Neuronal stem cell (in vitro differentiated cells): ENCODE measurements around the gene TTBK1.

Source experiments
- DNase-seq: peaks from one replicate; pipeline ENCODE4 v3.0.0-alpha.2; 2013; ENCODE audit warnings: low spot score
- H2AFZ ChIP-seq: one replicate; pipeline ENCODE4 v1.6.1; 2013; ENCODE audit warnings: mild to moderate bottlenecking, low read length, inconsistent platforms
- H2AK5ac ChIP-seq: 2 replicates; pipeline ENCODE4 v1.6.1; 2013; ENCODE audit warnings: low read depth, mild to moderate bottlenecking, inconsistent platforms, low read length, moderate library complexity, mixed read lengths
- H2BK120ac ChIP-seq: 2 replicates; pipeline ENCODE4 v1.6.1; 2013; ENCODE audit warnings: low read depth, mild to moderate bottlenecking, inconsistent platforms, low read length, moderate library complexity, mixed read lengths
- H2BK12ac ChIP-seq: one replicate; pipeline ENCODE4 v1.6.1; 2013; ENCODE audit warnings: low read length, inconsistent platforms
- H2BK15ac ChIP-seq: 2 replicates; pipeline ENCODE4 v1.6.1; 2013; ENCODE audit warnings: mild to moderate bottlenecking, low read length, inconsistent platforms, mixed read lengths
- H2BK5ac ChIP-seq: one replicate; pipeline ENCODE4 v1.6.1; 2013; ENCODE audit warnings: inconsistent platforms, mild to moderate bottlenecking, low read length, moderate library complexity
- H3K14ac ChIP-seq: one replicate; pipeline ENCODE4 v1.6.1; 2013; ENCODE audit warnings: low read length, inconsistent platforms
- H3K18ac ChIP-seq: 2 replicates; pipeline ENCODE4 v1.6.1; 2013; ENCODE audit warnings: low read length, inconsistent platforms
- H3K23ac ChIP-seq: 2 replicates; pipeline ENCODE4 v1.6.1; 2013; ENCODE audit warnings: low read depth, mild to moderate bottlenecking, mixed read lengths, low read length, inconsistent platforms; ENCODE audit not compliant: poor library complexity
- H3K27ac ChIP-seq: replicated peaks from 3 replicates; pipeline ENCODE4 v1.5.1; 2013; ENCODE audit warnings: low read length, inconsistent platforms
- H3K27me3 ChIP-seq, 3 experiments: 2 replicates each; pipeline ENCODE4 v1.6.1; 2013; ENCODE audit warnings: low read length in 3 of 3, mild to moderate bottlenecking in 2 of 3, inconsistent platforms in 1 of 3, low read depth in 1 of 3, mixed read lengths in 1 of 3, moderate library complexity in 1 of 3; ENCODE audit not compliant: control insufficient read depth in 3 of 3, insufficient read depth in 3 of 3
- H3K36me3 ChIP-seq, 2 donors: replicated peaks in 1 of 2; 2 replicates each; pipeline ENCODE4 v1.6.1; 2013; ENCODE audit warnings: low read length in 2 of 2; ENCODE audit not compliant: control insufficient read depth in 2 of 2, insufficient read depth in 2 of 2
- H3K4ac ChIP-seq: 2 replicates; pipeline ENCODE4 v1.6.1; 2013; ENCODE audit warnings: inconsistent platforms, mild to moderate bottlenecking, low read length, moderate library complexity
- H3K4me1 ChIP-seq, 2 donors: 1 replicate in 1 of 2; 2 replicates in 1 of 2; pipeline ENCODE4 v1.6.1; 2013; ENCODE audit warnings: low read length in 2 of 2, low read depth in 1 of 2; ENCODE audit not compliant: control insufficient read depth in 2 of 2, insufficient read depth in 1 of 2
- H3K4me2 ChIP-seq: one replicate; pipeline ENCODE4 v1.6.1; 2013; ENCODE audit warnings: mild to moderate bottlenecking, low read length, inconsistent platforms; ENCODE audit not compliant: insufficient read depth, poor library complexity, severe bottlenecking
- H3K4me3 ChIP-seq, 2 donors: 2 replicates each; pipeline ENCODE4 v1.5.1; 2013; ENCODE audit warnings: low read length in 2 of 2, mild to moderate bottlenecking in 2 of 2, inconsistent platforms in 1 of 2, moderate library complexity in 1 of 2
- H3K79me1 ChIP-seq: one replicate; pipeline ENCODE4 v1.6.1; 2013; ENCODE audit warnings: low read depth, mild to moderate bottlenecking, inconsistent platforms, low read length, moderate library complexity
- H3K9ac ChIP-seq: one replicate; pipeline ENCODE4 v1.6.1; 2013; ENCODE audit warnings: mild to moderate bottlenecking, low read depth, low read length, inconsistent platforms; ENCODE audit not compliant: poor library complexity
- H3K9me3 ChIP-seq, 2 donors: replicated peaks in 1 of 2; 2 replicates each; pipeline versions ENCODE3 to v1.6.1; 2013; ENCODE audit warnings: low read length in 2 of 2, mild to moderate bottlenecking in 2 of 2, inconsistent platforms in 1 of 2, low read depth in 1 of 2, mixed read lengths in 1 of 2, moderate library complexity in 1 of 2; ENCODE audit not compliant: control insufficient read depth in 2 of 2, insufficient read depth in 1 of 2
- H4K8ac ChIP-seq: one replicate; pipeline ENCODE4 v1.6.1; 2013; ENCODE audit warnings: low read depth, mild to moderate bottlenecking, inconsistent platforms, low read length, moderate library complexity
- H4K91ac ChIP-seq: one replicate; pipeline ENCODE4 v1.6.1; 2013; ENCODE audit warnings: low read length, low read depth, mild to moderate bottlenecking, inconsistent platforms; ENCODE audit not compliant: poor library complexity
- WGBS, 2 donors: extraction: QIAGEN DNeasy Blood & Tissue Kit; methylation state at CpG; one replicate each; pipeline ENCODE4 v1.1.7; 2013; ENCODE audit warnings: missing lambda C conversion rate in 2 of 2, mixed read lengths in 1 of 2; ENCODE audit not compliant: insufficient read length in 2 of 2, insufficient replicate concordance in 1 of 2; ENCODE audit errors: extremely low coverage in 2 of 2; 5-methylcytosine and 5-hydroxymethylcytosine counted together

The TTBK1 gene

DNA sequence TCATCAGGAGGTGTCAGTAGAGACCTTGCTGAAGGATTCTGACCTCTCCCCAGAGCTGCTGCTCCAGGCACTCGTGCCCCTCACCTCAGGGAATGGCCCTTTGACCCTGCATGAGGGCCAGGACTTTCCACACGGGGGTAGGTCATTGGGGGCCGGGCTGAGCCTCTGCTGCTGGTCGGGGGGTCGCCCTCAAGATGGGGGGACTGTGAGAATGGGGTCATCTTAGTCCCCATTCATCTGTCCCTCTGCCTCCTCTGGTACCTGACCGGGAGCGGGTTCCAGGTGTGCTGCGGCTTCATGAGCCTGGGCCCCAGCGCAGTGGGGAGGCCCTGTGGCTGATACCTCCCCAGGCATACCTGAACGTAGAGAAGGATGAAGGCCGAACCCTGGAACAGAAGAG, 29.9 kb upstream of the TTBK1 start:
- WGBS, 2 donors, result no CpG with 5 or more reads among the region's 11 CpGs
- H4K8ac ChIP-seq, result no peak overlapping the region
- no peak overlapping the region for H4K91ac ChIP-seq

DNA sequence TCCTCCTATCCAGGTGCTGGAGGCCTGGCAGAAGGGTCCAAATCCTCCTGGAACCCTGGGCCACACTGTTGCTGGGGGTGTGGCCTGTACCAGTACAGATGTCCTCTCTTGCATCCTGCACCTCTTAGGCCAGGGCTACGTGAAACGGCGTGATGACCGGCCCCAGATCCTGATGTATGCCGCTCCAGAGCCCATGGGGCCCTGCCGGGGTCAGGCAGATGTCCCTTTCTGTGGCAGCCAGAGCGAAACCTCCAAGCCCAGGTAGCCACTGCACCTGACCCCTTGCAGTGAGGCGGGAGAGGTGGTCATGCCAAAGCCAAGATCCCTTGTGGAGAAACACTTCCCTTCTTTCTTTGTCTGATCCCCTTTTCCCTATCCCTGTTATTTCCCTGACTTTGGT, 28.2 kb upstream of the TTBK1 start:
- no CpG with 5 or more reads among the region's 8 CpGs for WGBS, 2 donors
- H3K9ac ChIP-seq, result no peak overlapping the region
- no peak overlapping the region for H2BK5ac ChIP-seq
- H4K91ac ChIP-seq, result no peak overlapping the region
- H3K18ac ChIP-seq, result no peak overlapping the region
- H3K4me2 ChIP-seq, result no peak overlapping the region
- no peak overlapping the region for H4K8ac ChIP-seq
- no peaks in the 10 kb centered on the region for H3K27me3 ChIP-seq
- no peak overlapping the region for H2AK5ac ChIP-seq
- H3K4me1 ChIP-seq, result no peaks in the 10 kb centered on the region
- no peak overlapping the region for H3K27ac ChIP-seq
- no peaks in the 10 kb centered on the region for H3K9me3 ChIP-seq
- H2BK120ac ChIP-seq, result no peak overlapping the region
- no peak overlapping the region for H2AFZ ChIP-seq
- no peak overlapping the region for H2BK12ac ChIP-seq
- no peak overlapping the region for H2BK15ac ChIP-seq
- H3K36me3 ChIP-seq, result peaks cover 1 to 42% of the 10 kb centered on the region in 2 donors
- peak overlapping the region in 1 of 2 donors; percentile 60 for H3K4me3 ChIP-seq
- peaks cover 2% of the 10 kb centered on the region for H3K79me1 ChIP-seq
- no peak overlapping the region for H3K23ac ChIP-seq
- H3K14ac ChIP-seq, result no peak overlapping the region
- no peak for DNase-seq
- no peak overlapping the region for H3K4ac ChIP-seq

More for the DNA sequence above, 29.9 kb upstream of the TTBK1 start:
- H3K36me3 ChIP-seq, result peaks cover 1 to 36% of the 10 kb centered on the region in 2 donors
- no peak overlapping the region for H3K27ac ChIP-seq
- no peak overlapping the region for H3K9ac ChIP-seq
- no peak overlapping the region for H2AFZ ChIP-seq
- peak overlapping the region; percentile 78 for H3K14ac ChIP-seq
- H3K79me1 ChIP-seq, result peaks cover 2% of the 10 kb centered on the region
- no peaks in the 10 kb centered on the region for H3K27me3 ChIP-seq
- H3K4me3 ChIP-seq, result no peak overlapping the region
- H3K23ac ChIP-seq, result peak overlapping the region; percentile 65
- no peak overlapping the region for H3K4ac ChIP-seq
- H3K4me2 ChIP-seq, result no peak overlapping the region
- no peak overlapping the region for H2BK5ac ChIP-seq
- H2BK120ac ChIP-seq, result no peak overlapping the region
- no peak overlapping the region for H3K18ac ChIP-seq
- no peak overlapping the region for H2BK15ac ChIP-seq
- no peak overlapping the region for H2BK12ac ChIP-seq
- H3K4me1 ChIP-seq, result no peaks in the 10 kb centered on the region
- DNase-seq, result no peak
- no peaks in the 10 kb centered on the region for H3K9me3 ChIP-seq
- no peak overlapping the region for H2AK5ac ChIP-seq

DNA sequence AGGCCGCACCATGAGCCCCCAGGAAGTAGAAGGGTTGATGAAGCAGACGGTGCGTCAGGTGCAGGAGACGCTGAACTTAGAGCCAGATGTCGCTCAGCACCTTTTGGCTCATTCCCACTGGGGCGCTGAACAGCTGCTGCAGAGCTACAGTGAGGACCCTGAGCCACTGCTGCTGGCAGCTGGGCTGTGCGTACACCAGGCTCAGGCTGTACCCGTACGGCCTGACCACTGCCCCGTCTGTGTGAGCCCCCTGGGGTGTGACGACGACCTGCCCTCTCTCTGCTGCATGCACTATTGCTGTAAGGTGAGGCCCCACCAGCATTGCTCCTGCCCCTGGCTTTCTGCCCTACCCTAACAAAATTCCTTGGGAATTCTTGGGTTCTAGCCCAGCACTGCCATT, 27.1 kb upstream of the TTBK1 start:
- no CpG with 5 or more reads among the region's 12 CpGs for WGBS, 2 donors
- no peaks in the 10 kb centered on the region for H3K27me3 ChIP-seq
- H2BK5ac ChIP-seq, result no peak overlapping the region
- no peak overlapping the region for H4K8ac ChIP-seq
- no peaks in the 10 kb centered on the region for H3K9me3 ChIP-seq
- no peak overlapping the region for H3K4ac ChIP-seq
- H3K36me3 ChIP-seq, result peaks cover 1 to 53% of the 10 kb centered on the region in 2 donors
- no peaks in the 10 kb centered on the region for H3K4me1 ChIP-seq
- H2AK5ac ChIP-seq, result no peak overlapping the region
- no peak overlapping the region for H2BK15ac ChIP-seq
- no peak overlapping the region for H3K27ac ChIP-seq
- H3K18ac ChIP-seq, result no peak overlapping the region
- H2BK120ac ChIP-seq, result no peak overlapping the region
- peaks cover 2% of the 10 kb centered on the region for H3K79me1 ChIP-seq
- no peak overlapping the region for H3K4me2 ChIP-seq
- H4K91ac ChIP-seq, result no peak overlapping the region
- H2BK12ac ChIP-seq, result no peak overlapping the region
- H3K14ac ChIP-seq, result no peak overlapping the region
- no peak overlapping the region for H3K23ac ChIP-seq
- no peak overlapping the region for H3K4me3 ChIP-seq
- no peak overlapping the region for H3K9ac ChIP-seq
- DNase-seq, result no peak
- no peak overlapping the region for H2AFZ ChIP-seq

DNA sequence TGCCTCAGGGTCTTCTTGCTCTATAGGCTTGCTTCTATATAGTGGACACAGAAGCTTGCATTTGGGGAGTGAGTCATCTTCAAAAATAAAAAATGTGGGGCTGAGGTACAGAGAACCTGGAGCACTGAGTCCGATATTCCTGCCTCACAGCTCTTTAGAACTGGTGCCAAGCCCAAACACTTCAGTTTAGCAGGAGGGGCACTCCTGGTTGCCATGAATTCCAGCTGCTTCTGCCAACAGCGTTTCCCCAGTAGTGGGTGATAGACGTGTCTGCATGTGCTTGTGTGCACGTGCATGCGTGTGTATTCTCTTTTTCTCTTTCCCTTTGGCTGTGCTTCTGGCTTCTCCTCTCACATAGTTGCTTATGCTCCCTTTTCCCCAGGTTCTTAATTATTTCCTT, 25.9 kb upstream of the TTBK1 start:
- no peak for DNase-seq
- H3K18ac ChIP-seq, result no peak overlapping the region
- H3K27me3 ChIP-seq, result no peaks in the 10 kb centered on the region
- H3K4me3 ChIP-seq, result no peak overlapping the region
- H3K9me3 ChIP-seq, result no peaks in the 10 kb centered on the region
- H3K14ac ChIP-seq, result no peak overlapping the region
- no peak overlapping the region for H3K27ac ChIP-seq
- no peak overlapping the region for H4K8ac ChIP-seq
- H2BK12ac ChIP-seq, result no peak overlapping the region
- peaks cover 2% of the 10 kb centered on the region for H3K79me1 ChIP-seq
- H4K91ac ChIP-seq, result no peak overlapping the region
- H2AK5ac ChIP-seq, result no peak overlapping the region
- no peak overlapping the region for H2BK15ac ChIP-seq
- no CpG with 5 or more reads among the region's 5 CpGs for WGBS, 2 donors
- no peak overlapping the region for H3K23ac ChIP-seq
- no peak overlapping the region for H2BK120ac ChIP-seq
- H2AFZ ChIP-seq, result no peak overlapping the region
- H3K9ac ChIP-seq, result no peak overlapping the region
- peaks cover 6 to 56% of the 10 kb centered on the region in 2 donors for H3K36me3 ChIP-seq
- no peak overlapping the region for H3K4ac ChIP-seq
- peaks cover 0 to 1% of the 10 kb centered on the region in 2 donors for H3K4me1 ChIP-seq
- no peak overlapping the region for H2BK5ac ChIP-seq
- H3K4me2 ChIP-seq, result no peak overlapping the region
